Right renal pelvis (tissue), 4 donors: ENCODE measurements around the gene CILP2. TPM values are rescaled to one million over a fixed set of nuclear protein-coding genes. Genes with fewer than 3 reads are reported as not detected.

ENCODE experiments used
- DNase-seq, 4 donors: peaks; one replicate each; pipeline ENCODE4 v3.0.0-alpha.2; 2013; ENCODE audit warnings: low read depth in 4 of 4, low spot score in 3 of 4, missing footprints in 1 of 4
- polyA plus RNA-seq, 4 donors: library from polyadenylated mRNA; unstranded; fragments of 120-200 nt; gene quantifications; one replicate each; pipeline ENCODE4 v1.2.1, GENCODE V29; 2013; ENCODE audit not compliant: insufficient read length in 4 of 4

The CILP2 gene
- polyA plus RNA-seq, 4 donors: 0.13 to 0.36 (median 0.15) TPM

GRCh38 chr19:19527674-19528625, 10.1 kb upstream of the CILP2 start:
- DNase-seq: no peak

- DNase-seq: no peak
Measured at GRCh38 chr19:19528721-19529490, 9.2 kb upstream of the CILP2 start, which contains the start of gene YJEFN3. Gene YJEFN3, plus strand, starts transcription at chr19:19528911. Its CDS starts 22 bp downstream, at chr19:19528933.

- DNase-seq: no peak
Measured at GRCh38 chr19:19529783-19530422, 8.2 kb upstream of the CILP2 start.

- DNase-seq: no peak
Measured at GRCh38 chr19:19530423-19530804, 7.7 kb upstream of the CILP2 start.

- DNase-seq: no peak
Measured at GRCh38 chr19:19530889-19531288, 7.2 kb upstream of the CILP2 start.

- peak in 3 of 4 donors; percentile 46 to 74 (median 62) for DNase-seq
Measured at GRCh38 chr19:19531951-19532805, 5.9 kb upstream of the CILP2 start.

GRCh38 chr19:19532806-19533701, 5.0 kb upstream of the CILP2 start:
- no peak for DNase-seq

- no peak for DNase-seq
Measured at GRCh38 chr19:19533841-19534240, 4.2 kb upstream of the CILP2 start.

- no peak for DNase-seq
Measured at GRCh38 chr19:19534556-19535265, 3.4 kb upstream of the CILP2 start.

GRCh38 chr19:19535311-19536191, 2.5 kb upstream of the CILP2 start:
- no peak for DNase-seq

- no peak for DNase-seq
Measured at GRCh38 chr19:19537075-19538048, 703 bp upstream of the CILP2 start.

- DNase-seq: no peak
Measured at GRCh38 chr19:19538785-19539166, 711 bp downstream of the CILP2 start.

GRCh38 chr19:19539698-19540063, 1.6 kb downstream of the CILP2 start:
- DNase-seq: no peak

GRCh38 chr19:19540064-19540714, 2.1 kb downstream of the CILP2 start:
- DNase-seq: no peak

- DNase-seq: no peak
Measured at GRCh38 chr19:19540715-19541515, 2.9 kb downstream of the CILP2 start.
